ENCODE data around the gene HEXA. TPM values are rescaled to one million over a fixed set of nuclear protein-coding genes. Genes with fewer than 3 reads are reported as not detected.

The HEXA gene
- total and polyA plus RNA-seq, 2 of the 8 experiments (the other 6 are each of a cell fraction or from before 2014, with no cell fraction given): 52.5 to 73.7 TPM

GRCh38 chr15:72421484-72421883 is 45.7 kb upstream of the HEXA start:
- no peak overlapping the region for H3K4me3 ChIP-seq (ENCODE audit: extremely low read depth in 1 of 4, insufficient read depth in 2 of 4, low read depth in 3 of 4, low read length in 4 of 4)
- no peak overlapping the region for H3K18ac ChIP-seq (ENCODE audit: extremely low read depth, low read length)
- no peak overlapping the region for H2BK15ac ChIP-seq (ENCODE audit: low read length)
- H2AK5ac ChIP-seq (ENCODE audit: low read depth, low read length): no peak overlapping the region
- H2BK120ac ChIP-seq (replicated peaks; ENCODE audit: low read depth, low read length): no peak overlapping the region
- peaks cover 0 to 1% (median 0%) of the 10 kb centered on the region in 4 experiments; a peak in 1 of 7 replicates for H3K27me3 ChIP-seq (replicated peaks in 1 of 4; ENCODE audit: control insufficient read depth in 3 of 4, extremely low read depth in 1 of 4, insufficient read depth in 3 of 4, low read length in 3 of 4)
- no peak overlapping the region for H2AFZ ChIP-seq (ENCODE audit: low read length)
- ChIA-PET POLR2A (ENCODE audit: partially characterized antibody) (no interaction called here), CTCF (ENCODE audit: partially characterized antibody) (no interaction called here)
- no peak overlapping the region for H3K27ac ChIP-seq (ENCODE audit: low read depth, low read length)
- no peaks in the 10 kb centered on the region for H3K4me1 ChIP-seq (replicated peaks in 1 of 4; ENCODE audit: control insufficient read depth in 3 of 4, insufficient read depth in 4 of 4, low read length in 3 of 4)
- no peak overlapping the region for H4K5ac ChIP-seq (ENCODE audit: insufficient read length, low read depth, low read length)
- no peaks in the 10 kb centered on the region for H3K36me3 ChIP-seq (ENCODE audit: control insufficient read depth in 2 of 4, insufficient read depth in 4 of 4, low read length in 3 of 4)
- no peaks in the 10 kb centered on the region for H3K79me2 ChIP-seq (ENCODE audit: control insufficient read depth in 1 of 2, insufficient read depth in 2 of 2, low read length in 2 of 2)
- FAIRE-seq (no peak), DNase-seq (ENCODE audit: low read depth in 1 of 2, low spot score in 2 of 2) (no peak)
- no peaks in the 10 kb centered on the region for H4K20me1 ChIP-seq (replicated peaks in 1 of 2; ENCODE audit: control insufficient read depth in 1 of 2, insufficient read depth in 2 of 2, low read length in 2 of 2)
- H4K8ac ChIP-seq (ENCODE audit: extremely low read depth, insufficient read depth, low read length): no peak overlapping the region
- 86% methylated on average over 1 of the region's 1 CpG; no CpG with 5 or more reads in 1 of the 2 experiments for WGBS, 2 experiments (ENCODE audit: extremely low coverage in 1 of 2, insufficient coverage in 1 of 2, insufficient read length in 1 of 2, insufficient replicate concordance in 2 of 2, low coverage in 1 of 2, low lambda C conversion rate in 2 of 2, missing lambda C conversion rate in 1 of 2)
- H3K9me3 ChIP-seq (ENCODE audit: insufficient read depth in 2 of 2, low read depth in 1 of 2, low read length in 1 of 2): peaks cover 2 to 6% of the 10 kb centered on the region in 2 experiments; a peak in 1 of 4 replicates
- no peak overlapping the region for H3K56ac ChIP-seq (replicated peaks; ENCODE audit: insufficient read length, low read depth, low read length)
- no peak overlapping the region for H2BK12ac ChIP-seq (ENCODE audit: low read depth, low read length)
- H2BK5ac ChIP-seq (ENCODE audit: low read depth, low read length): no peak overlapping the region
- no peak overlapping the region for H4K91ac ChIP-seq (replicated peaks; ENCODE audit: insufficient read length, low read length)
- no peak overlapping the region for H3K14ac ChIP-seq (ENCODE audit: insufficient read length)
- no peak overlapping the region for H3K9ac ChIP-seq (replicated peaks in 1 of 4; ENCODE audit: extremely low read depth in 1 of 4, low read depth in 3 of 4, low read length in 3 of 4)
- TF ChIP-seq KDM4A (IDR thresholded peaks at IDR 0.05; ENCODE audit: low read depth, low read length, severe bottlenecking): no peak
- TF ChIP-seq RBBP5 (IDR thresholded peaks at IDR 0.05; ENCODE audit: borderline replicate concordance, low read depth, low read length): no peak
- TF ChIP-seq EGR1 (IDR thresholded peaks at IDR 0.05; ENCODE audit: borderline replicate concordance, low read depth, low read length): no peak
- no peak for TF ChIP-seq BRCA1 (IDR thresholded peaks at IDR 0.05; ENCODE audit: low read depth, low read length)
- no peak for TF ChIP-seq SP2 (IDR thresholded peaks at IDR 0.05; ENCODE audit: low read length)
- no peak for TF ChIP-seq EZH2 (IDR thresholded peaks at IDR 0.05; ENCODE audit: low read depth, low read length, severe bottlenecking)
- no peak for TF ChIP-seq POLR2A (IDR thresholded peaks at IDR 0.05; ENCODE audit: control extremely low read depth in 1 of 2, low read depth in 2 of 2, low read length in 2 of 2)
- TF ChIP-seq USF2 (IDR thresholded peaks at IDR 0.05; ENCODE audit: low read length): no peak
- no peak for TF ChIP-seq FOSL1 (IDR thresholded peaks at IDR 0.05; ENCODE audit: insufficient read depth, low read depth, low read length)
- TF ChIP-seq POLR2AphosphoS5 (IDR thresholded peaks at IDR 0.05; ENCODE audit: low read depth, low read length): no peak
- no peak for TF ChIP-seq RFX5 (IDR thresholded peaks at IDR 0.05; ENCODE audit: borderline replicate concordance, low read depth, low read length)
- TF ChIP-seq SIX5 (IDR thresholded peaks at IDR 0.05; ENCODE audit: low read depth, low read length): no peak
- no peak for TF ChIP-seq JUN (IDR thresholded peaks at IDR 0.05; ENCODE audit: low read depth, low read length)
- no peak for TF ChIP-seq TCF12 (IDR thresholded peaks at IDR 0.05; ENCODE audit: low read depth, low read length)
- no peaks in the 10 kb centered on the region for H3K23me2 ChIP-seq (ENCODE audit: low read depth, low read length)
- no peak overlapping the region for H3K23ac ChIP-seq (ENCODE audit: insufficient read length)
- H2BK20ac ChIP-seq (ENCODE audit: low read length): no peak overlapping the region
- H3K4ac ChIP-seq (replicated peaks; ENCODE audit: insufficient read length, low read depth, low read length): no peak overlapping the region
- H3K79me1 ChIP-seq (ENCODE audit: low read depth, low read length): no peaks in the 10 kb centered on the region
- H3K4me2 ChIP-seq (ENCODE audit: insufficient read depth in 1 of 2, low read depth in 2 of 2, low read length in 2 of 2): no peak overlapping the region
